CD4-positive, CD25-positive, alpha-beta regulatory T cell (primary cell): ENCODE results near the gene ACYP2. TPM values are rescaled to one million over a fixed set of nuclear protein-coding genes. Genes with fewer than 3 reads are reported as not detected.

Experiments used
- ATAC-seq, 2 donors: fragments of 150-1000 bp; cut with Tn5 transposase; one replicate each; pipeline ENCODE4 v1.10.0; 2021; ENCODE audit warnings: low read depth in 2 of 2, moderate number of reproducible peaks in 2 of 2, moderate library complexity in 1 of 2
- DNase-seq, 3 donors: peaks; one replicate each; pipeline versions ENCODE4 v3.0.0 to v3.0.0-alpha.2; 2012 to 2022; ENCODE audit warnings: mixed read lengths in 1 of 3
- H3K27ac ChIP-seq: one replicate; pipeline ENCODE4 v1.7.0; 2013; ENCODE audit warnings: mild to moderate bottlenecking, low read length; ENCODE audit not compliant: insufficient read depth, poor library complexity, severe bottlenecking
- H3K27me3 ChIP-seq: one replicate; pipeline ENCODE4 v1.7.0; 2013; ENCODE audit warnings: low read length; ENCODE audit not compliant: control insufficient read depth, insufficient read depth
- H3K36me3 ChIP-seq: one replicate; pipeline ENCODE4 v1.7.0; 2013; ENCODE audit warnings: mild to moderate bottlenecking, low read length, moderate library complexity; ENCODE audit not compliant: control insufficient read depth, insufficient read depth
- H3K4me1 ChIP-seq: 2 replicates; pipeline ENCODE4 v1.7.0; 2013; ENCODE audit warnings: mild to moderate bottlenecking, low read length; ENCODE audit not compliant: insufficient read depth, control insufficient read depth, poor library complexity, severe bottlenecking
- H3K4me3 ChIP-seq: one replicate; pipeline ENCODE4 v1.7.0; 2013; ENCODE audit warnings: low read depth, mild to moderate bottlenecking, low read length, moderate library complexity
- H3K9me3 ChIP-seq, 2 experiments: 1 replicate in 1 of 2; 2 replicates in 1 of 2; pipeline ENCODE4 v1.7.0; 2013; ENCODE audit warnings: low read length in 2 of 2, mild to moderate bottlenecking in 1 of 2, moderate library complexity in 1 of 2; ENCODE audit not compliant: control insufficient read depth in 2 of 2
- H3K27ac Mint-ChIP-seq, 3 donors: one replicate each; pipeline ENCODE4 v1.8.0; 2020 to 2022; ENCODE audit warnings: mild to moderate bottlenecking in 3 of 3, mixed read lengths in 3 of 3, moderate library complexity in 2 of 3
- H3K27me3 Mint-ChIP-seq: one replicate; pipeline ENCODE4 v1.8.0; 2022; ENCODE audit warnings: mild to moderate bottlenecking, mixed read lengths
- H3K36me3 Mint-ChIP-seq: one replicate; pipeline ENCODE4 v1.8.0; 2020; ENCODE audit warnings: mixed read lengths
- H3K4me1 Mint-ChIP-seq, 4 donors: one replicate each; pipeline ENCODE4 v1.8.0; 2020 to 2022; ENCODE audit warnings: mixed read lengths in 4 of 4, mild to moderate bottlenecking in 1 of 4
- H3K4me3 Mint-ChIP-seq, 4 donors: one replicate each; pipeline ENCODE4 v1.8.0; 2020 to 2022; ENCODE audit warnings: mild to moderate bottlenecking in 4 of 4, mixed read lengths in 4 of 4, moderate library complexity in 3 of 4
- H3K9me3 Mint-ChIP-seq, 7 donors: one replicate each; pipeline ENCODE4 v1.8.0; 2020 to 2022; ENCODE audit warnings: mixed read lengths in 7 of 7, mild to moderate bottlenecking in 3 of 7, moderate library complexity in 2 of 7
- polyA plus RNA-seq, 4 donors: library from polyadenylated mRNA; unstranded; fragments of 300-500 nt; fragmentation: Illumina TruSeq; gene quantifications; one replicate each; pipeline ENCODE4 v1.2.3, GENCODE V29; 2021
- total RNA-seq: library from RNA; stranded (reverse); gene quantifications from one replicate; pipeline ENCODE4 v1.2.3, GENCODE V29; 2022

ACYP2 gene
- total and polyA plus RNA-seq, 5 donors from 2014 or later, result 10.6 to 17.3 (median 13.3) TPM

DNA sequence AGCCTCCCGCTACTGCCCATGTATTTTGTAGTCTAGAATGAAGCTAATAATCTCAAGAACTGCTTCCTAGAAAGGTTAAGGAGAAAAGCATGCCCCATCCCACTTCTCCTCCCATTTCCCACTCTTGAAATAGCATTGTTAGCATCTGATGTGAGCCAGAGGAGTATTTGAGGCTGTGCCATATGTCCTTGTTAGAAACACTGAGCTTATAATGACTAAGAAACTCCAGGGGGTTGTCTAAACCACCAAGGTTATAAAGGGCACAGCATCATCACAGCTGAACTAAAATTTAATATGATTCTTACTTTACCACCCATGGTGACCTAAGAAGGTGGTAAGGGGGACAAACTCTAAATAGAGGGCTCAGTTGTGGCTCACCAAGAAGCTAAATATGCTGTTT lies 124.0 kb downstream of the ACYP2 start:
- H3K27me3 ChIP-seq, result no peaks in the 10 kb centered on the region
- no peaks in the 10 kb centered on the region for H3K36me3 ChIP-seq
- H3K4me1 ChIP-seq, result no peaks in the 10 kb centered on the region
- Mint-ChIP-seq H3K27ac (no peak overlapping the region), H3K27me3 (peaks cover 4% of the 10 kb centered on the region), H3K4me3 (no peak overlapping the region), H3K36me3 (no peaks in the 10 kb centered on the region), H3K9me3 (peaks cover 0 to 5% (median 0%) of the 10 kb centered on the region in 7 donors), H3K4me1 (no peaks in the 10 kb centered on the region)
- H3K27ac ChIP-seq, result no peak overlapping the region
- no peaks in the 10 kb centered on the region for H3K9me3 ChIP-seq
- ATAC-seq, result no peak
- H3K4me3 ChIP-seq, result no peak overlapping the region
- no peak for DNase-seq

DNA sequence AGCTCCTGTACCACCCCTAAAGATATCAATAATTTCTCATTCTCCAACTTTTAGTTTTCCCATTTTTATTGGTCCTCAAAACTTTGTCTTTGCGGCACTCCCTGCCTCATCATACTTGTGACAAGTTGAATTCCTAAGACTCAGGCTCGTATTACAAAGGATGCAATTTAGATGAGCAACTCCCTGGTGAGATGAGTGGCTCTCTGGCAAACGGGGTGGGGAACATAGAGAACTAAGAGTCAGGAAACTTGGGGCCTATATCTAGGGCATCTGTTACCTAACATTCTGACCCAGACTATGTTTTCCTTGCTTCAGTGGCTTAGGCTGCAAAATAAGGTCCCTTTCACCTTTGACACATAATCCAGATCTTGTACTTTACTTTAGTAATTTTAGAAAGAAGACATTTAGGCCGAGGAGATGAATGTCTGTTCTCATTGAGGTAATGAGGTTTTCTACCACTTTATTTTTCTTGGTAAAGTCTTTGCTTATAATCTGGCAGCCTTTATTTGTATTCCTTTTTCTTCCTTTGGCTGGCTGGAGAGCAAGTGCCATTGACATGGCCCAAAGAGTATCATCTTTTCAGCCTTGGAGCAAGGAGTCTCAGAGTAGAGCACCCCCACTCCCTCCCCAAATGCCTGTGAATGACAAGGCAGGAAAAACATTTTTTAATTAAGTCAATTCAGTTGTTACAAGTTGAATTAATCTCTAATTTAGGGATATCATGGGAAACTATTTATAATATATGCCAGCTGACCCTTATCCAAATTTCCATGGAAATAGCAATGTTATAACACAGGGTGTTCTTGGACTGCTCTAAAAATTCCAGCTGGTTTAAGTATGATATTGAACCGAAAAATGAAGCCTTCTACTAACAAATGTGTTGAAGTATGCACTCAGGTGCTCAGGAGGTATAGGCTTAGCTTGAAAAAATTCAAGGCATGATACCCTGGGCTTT lies 125.4 kb downstream of the ACYP2 start:
- DNase-seq (no peak), ATAC-seq (no peak)
- Histone ChIP-seq H3K36me3 (no peaks in the 10 kb centered on the region), H3K4me3 (no peak overlapping the region), H3K4me1 (no peaks in the 10 kb centered on the region), H3K27ac (no peak overlapping the region), H3K9me3 (no peaks in the 10 kb centered on the region), H3K27me3 (no peaks in the 10 kb centered on the region)
- H3K27ac Mint-ChIP-seq, result no peak overlapping the region
- H3K36me3 Mint-ChIP-seq, result peaks cover 6% of the 10 kb centered on the region
- H3K27me3 Mint-ChIP-seq, result peaks cover 4% of the 10 kb centered on the region
- no peaks in the 10 kb centered on the region for H3K4me1 Mint-ChIP-seq
- no peak overlapping the region for H3K4me3 Mint-ChIP-seq
- H3K9me3 Mint-ChIP-seq, result peaks cover 0 to 9% (median 0%) of the 10 kb centered on the region in 7 donors

DNA sequence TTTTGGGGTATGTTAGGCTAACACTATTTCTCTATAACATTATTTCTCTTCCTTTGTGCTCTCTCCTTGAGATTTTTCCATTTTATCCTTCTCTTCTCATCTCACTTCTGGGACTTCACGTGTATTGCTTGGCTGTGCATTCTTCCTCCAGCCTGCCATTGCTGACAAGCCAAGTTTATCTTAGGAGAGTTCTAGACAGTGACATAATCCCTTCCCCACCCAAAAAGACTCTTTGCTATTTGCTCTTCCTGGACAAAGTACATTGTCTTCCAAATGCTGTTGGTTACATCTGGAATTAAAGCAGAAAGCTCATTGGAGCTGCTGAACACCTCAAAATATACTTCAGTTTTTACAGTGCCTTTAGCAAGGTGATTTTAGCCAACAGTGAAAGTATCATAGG lies 131.7 kb downstream of the ACYP2 start:
- Histone ChIP-seq H3K27ac (no peak overlapping the region), H3K27me3 (no peaks in the 10 kb centered on the region), H3K4me1 (no peaks in the 10 kb centered on the region), H3K9me3 (no peaks in the 10 kb centered on the region), H3K36me3 (no peaks in the 10 kb centered on the region), H3K4me3 (no peak overlapping the region)
- H3K36me3 Mint-ChIP-seq, result peaks cover 13% of the 10 kb centered on the region
- H3K4me3 Mint-ChIP-seq, result no peak overlapping the region
- H3K27me3 Mint-ChIP-seq, result no peaks in the 10 kb centered on the region
- ATAC-seq, result no peak
- no peak for DNase-seq
- no peak overlapping the region for H3K27ac Mint-ChIP-seq
- H3K9me3 Mint-ChIP-seq, result peaks cover 0 to 4% (median 0%) of the 10 kb centered on the region in 7 donors
- H3K4me1 Mint-ChIP-seq, result peaks cover 0 to 4% (median 0%) of the 10 kb centered on the region in 4 donors

DNA sequence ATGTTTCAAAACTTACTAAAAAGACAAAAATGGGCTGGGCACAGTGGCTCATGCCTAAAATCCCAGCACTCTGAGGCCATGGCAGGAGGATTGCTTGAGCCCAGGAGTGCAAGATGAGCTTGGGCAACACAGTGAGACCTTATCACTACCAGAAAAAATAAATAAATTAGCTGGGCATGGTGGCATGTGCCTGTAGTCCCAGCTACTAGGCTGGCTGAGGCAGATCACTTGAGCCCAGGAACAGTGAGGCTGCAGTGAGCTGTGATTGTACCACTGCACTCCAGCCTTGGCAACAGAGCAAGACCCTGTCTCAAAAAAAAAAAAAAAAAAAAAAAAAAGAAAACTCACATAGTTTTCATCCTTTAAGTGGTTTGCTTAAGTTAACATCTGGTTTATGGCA lies 134.2 kb downstream of the ACYP2 start:
- no peak for ATAC-seq
- Histone ChIP-seq H3K4me3 (no peak overlapping the region), H3K4me1 (no peaks in the 10 kb centered on the region), H3K27me3 (no peaks in the 10 kb centered on the region), H3K36me3 (no peaks in the 10 kb centered on the region), H3K9me3 (no peaks in the 10 kb centered on the region), H3K27ac (no peak overlapping the region)
- Mint-ChIP-seq H3K27me3 (no peaks in the 10 kb centered on the region), H3K27ac (no peak overlapping the region), H3K9me3 (peaks cover 0 to 6% (median 0%) of the 10 kb centered on the region in 7 donors), H3K36me3 (peaks cover 26% of the 10 kb centered on the region), H3K4me1 (peaks cover 0 to 4% (median 0%) of the 10 kb centered on the region in 4 donors), H3K4me3 (no peak overlapping the region)
- no peak for DNase-seq

DNA sequence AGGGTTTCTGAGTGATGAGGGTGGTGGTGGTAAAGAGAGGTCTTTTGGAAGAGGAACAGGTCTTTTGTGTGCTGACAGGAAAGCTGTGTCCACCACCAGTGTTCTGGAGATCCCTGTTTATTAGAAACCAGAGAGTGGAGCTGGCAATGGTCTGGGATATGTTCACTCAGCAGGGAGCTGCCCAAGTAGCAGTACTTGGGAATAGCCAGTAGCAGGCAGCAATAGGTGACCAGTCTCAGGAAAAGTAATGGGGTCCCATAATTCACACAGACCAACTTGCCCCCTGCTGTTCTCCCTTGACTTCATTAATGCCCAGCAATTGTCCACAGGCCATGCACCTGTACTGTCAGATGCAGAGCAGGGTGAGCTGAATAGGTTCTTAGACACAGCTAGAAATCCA lies 138.8 kb downstream of the ACYP2 start:
- Histone ChIP-seq H3K27ac (no peak overlapping the region), H3K4me1 (no peaks in the 10 kb centered on the region), H3K27me3 (no peaks in the 10 kb centered on the region), H3K36me3 (no peaks in the 10 kb centered on the region), H3K9me3 (no peaks in the 10 kb centered on the region), H3K4me3 (no peak overlapping the region)
- no peaks in the 10 kb centered on the region for H3K4me1 Mint-ChIP-seq
- H3K4me3 Mint-ChIP-seq, result no peak overlapping the region
- H3K36me3 Mint-ChIP-seq, result peaks cover 17% of the 10 kb centered on the region
- H3K9me3 Mint-ChIP-seq, result peaks cover 0 to 3% (median 0%) of the 10 kb centered on the region in 7 donors
- no peaks in the 10 kb centered on the region for H3K27me3 Mint-ChIP-seq
- no peak overlapping the region for H3K27ac Mint-ChIP-seq
- DNase-seq, result no peak
- no peak for ATAC-seq

DNA sequence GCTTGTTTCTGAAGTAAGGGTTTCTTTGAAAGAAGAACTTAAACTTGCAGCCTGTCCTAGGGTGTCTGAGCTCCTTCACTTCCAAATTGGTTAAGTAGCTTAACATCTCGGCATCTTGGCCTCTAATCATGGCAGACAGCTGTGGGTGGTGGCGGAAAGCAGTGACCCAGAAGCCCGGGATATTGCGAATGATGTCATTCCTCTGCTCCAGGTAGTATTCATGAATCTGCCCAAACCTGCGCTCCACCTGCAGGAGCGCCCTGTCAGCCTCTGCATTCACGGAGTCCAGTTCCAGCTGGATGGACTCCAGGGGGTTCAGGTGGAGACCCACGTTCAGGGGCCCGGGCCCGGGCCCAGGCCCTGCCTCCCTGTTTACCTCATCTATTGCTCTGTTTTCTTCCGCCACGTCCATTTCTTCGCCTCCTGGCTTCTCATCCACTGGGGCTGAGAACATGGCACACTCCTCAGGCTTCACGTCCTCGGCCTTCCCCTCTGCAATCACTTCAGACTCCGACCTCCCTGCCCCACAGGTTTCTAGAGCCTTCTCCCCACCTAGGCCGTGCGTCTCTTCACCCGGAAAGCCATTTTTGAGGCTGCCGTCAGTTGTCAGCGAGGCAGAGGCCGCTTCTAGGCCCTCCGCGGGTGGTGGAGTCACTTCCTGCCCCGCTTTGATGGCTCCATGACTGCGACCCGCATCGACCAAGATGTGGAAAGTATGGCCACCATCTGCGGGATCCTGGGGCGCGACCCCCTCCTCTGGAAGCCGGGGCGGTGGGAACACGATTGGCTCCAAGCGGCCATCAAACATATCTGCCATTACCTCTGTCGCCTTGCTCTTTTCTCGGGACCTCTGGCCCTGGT lies 140.0 kb downstream of the ACYP2 start:
- H3K4me3 Mint-ChIP-seq, result no peak overlapping the region
- ATAC-seq (no peak), DNase-seq (no peak)
- no peak overlapping the region for H3K4me3 ChIP-seq
- no peaks in the 10 kb centered on the region for H3K27me3 Mint-ChIP-seq
- H3K4me1 Mint-ChIP-seq, result no peaks in the 10 kb centered on the region
- no peaks in the 10 kb centered on the region for H3K9me3 ChIP-seq
- H3K27ac Mint-ChIP-seq, result no peak overlapping the region
- no peaks in the 10 kb centered on the region for H3K36me3 ChIP-seq
- peaks cover 17% of the 10 kb centered on the region for H3K36me3 Mint-ChIP-seq
- H3K4me1 ChIP-seq, result no peaks in the 10 kb centered on the region
- peaks cover 0 to 3% (median 0%) of the 10 kb centered on the region in 7 donors for H3K9me3 Mint-ChIP-seq
- H3K27me3 ChIP-seq, result no peaks in the 10 kb centered on the region
- no peak overlapping the region for H3K27ac ChIP-seq

DNA sequence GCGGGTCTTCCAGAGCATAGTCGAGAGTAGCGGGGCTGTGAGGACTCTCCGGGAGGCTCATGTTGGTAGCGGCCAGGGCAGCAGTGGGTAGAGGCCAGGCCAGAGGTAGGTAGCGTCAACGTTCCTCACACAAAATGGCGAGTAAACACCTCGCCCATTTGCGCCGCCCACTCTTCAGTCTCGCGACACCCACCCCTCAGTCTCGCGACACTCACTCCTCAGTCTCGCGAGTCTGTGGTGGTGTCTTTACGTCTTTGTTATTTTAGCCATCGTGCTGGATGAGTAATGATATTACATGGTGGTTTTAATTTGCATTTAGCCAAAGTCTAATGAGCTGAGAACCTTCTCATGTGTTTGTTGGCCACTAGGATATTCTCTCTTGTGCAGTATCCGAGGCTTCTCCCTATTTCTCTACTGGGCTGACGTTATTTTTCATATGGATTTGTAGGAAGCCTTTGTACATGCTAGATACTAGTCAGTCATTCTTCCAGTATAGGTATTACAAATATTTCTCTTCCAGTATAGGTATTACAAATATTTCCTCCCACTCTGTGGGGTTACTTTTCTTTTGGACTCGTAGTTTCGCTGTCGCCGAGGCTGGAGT lies 140.8 kb downstream of the ACYP2 start, which contains the start of gene TSPYL6:
TSS of gene TSPYL6 (minus strand) at position 139 of the 604 bp plus-strand sequence. CDS start at position 61, 78 bp downstream.
- DNase-seq (no peak), ATAC-seq (no peak)
- Mint-ChIP-seq H3K4me3 (no peak within 1 kb of the TSS), H3K27ac (no peak within 1 kb of the TSS), H3K9me3 (peaks cover 0 to 3% (median 0%) of the 10 kb centered on the region in 7 donors), H3K4me1 (no peaks in the 10 kb centered on the region), H3K27me3 (no peaks in the 10 kb centered on the region), H3K36me3 (peaks cover 17% of the 10 kb centered on the region)
- H3K27me3 ChIP-seq, result no peaks in the 10 kb centered on the region
- no peak within 1 kb of the TSS for H3K4me3 ChIP-seq
- no peak within 1 kb of the TSS for H3K27ac ChIP-seq
- H3K36me3 ChIP-seq, result no peaks in the 10 kb centered on the region
- no peaks in the 10 kb centered on the region for H3K9me3 ChIP-seq
- H3K4me1 ChIP-seq, result no peaks in the 10 kb centered on the region
